ENCODE results near the gene MAP3K19.

Gene MAP3K19

DNA sequence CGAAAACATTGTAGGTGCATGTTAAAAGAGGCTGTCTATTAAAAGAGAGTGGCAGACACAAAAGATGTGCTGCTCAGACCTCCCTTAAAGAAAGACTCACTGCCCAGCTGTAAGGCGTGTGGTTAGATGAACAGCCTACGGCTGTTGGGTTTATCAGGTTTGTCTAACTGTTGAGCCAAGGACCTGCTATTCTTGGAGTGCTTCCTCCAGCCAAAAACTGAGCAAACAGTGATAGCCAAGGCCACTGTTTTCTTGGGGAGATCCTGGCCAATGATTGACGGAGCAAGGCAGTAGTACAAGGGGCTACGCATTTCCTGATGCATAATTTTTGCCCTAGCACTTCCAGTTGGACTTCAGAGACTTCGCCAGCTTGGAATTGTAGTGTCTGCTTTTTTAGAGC lies 3.4 kb upstream of the MAP3K19 start:
- TF ChIP-seq, protein P1, sequence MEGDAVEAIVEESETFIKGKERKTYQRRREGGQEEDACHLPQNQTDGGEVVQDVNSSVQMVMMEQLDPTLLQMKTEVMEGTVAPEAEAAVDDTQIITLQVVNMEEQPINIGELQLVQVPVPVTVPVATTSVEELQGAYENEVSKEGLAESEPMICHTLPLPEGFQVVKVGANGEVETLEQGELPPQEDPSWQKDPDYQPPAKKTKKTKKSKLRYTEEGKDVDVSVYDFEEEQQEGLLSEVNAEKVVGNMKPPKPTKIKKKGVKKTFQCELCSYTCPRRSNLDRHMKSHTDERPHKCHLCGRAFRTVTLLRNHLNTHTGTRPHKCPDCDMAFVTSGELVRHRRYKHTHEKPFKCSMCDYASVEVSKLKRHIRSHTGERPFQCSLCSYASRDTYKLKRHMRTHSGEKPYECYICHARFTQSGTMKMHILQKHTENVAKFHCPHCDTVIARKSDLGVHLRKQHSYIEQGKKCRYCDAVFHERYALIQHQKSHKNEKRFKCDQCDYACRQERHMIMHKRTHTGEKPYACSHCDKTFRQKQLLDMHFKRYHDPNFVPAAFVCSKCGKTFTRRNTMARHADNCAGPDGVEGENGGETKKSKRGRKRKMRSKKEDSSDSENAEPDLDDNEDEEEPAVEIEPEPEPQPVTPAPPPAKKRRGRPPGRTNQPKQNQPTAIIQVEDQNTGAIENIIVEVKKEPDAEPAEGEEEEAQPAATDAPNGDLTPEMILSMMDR (IDR thresholded peaks at IDR 0.05), result no peak

DNA sequence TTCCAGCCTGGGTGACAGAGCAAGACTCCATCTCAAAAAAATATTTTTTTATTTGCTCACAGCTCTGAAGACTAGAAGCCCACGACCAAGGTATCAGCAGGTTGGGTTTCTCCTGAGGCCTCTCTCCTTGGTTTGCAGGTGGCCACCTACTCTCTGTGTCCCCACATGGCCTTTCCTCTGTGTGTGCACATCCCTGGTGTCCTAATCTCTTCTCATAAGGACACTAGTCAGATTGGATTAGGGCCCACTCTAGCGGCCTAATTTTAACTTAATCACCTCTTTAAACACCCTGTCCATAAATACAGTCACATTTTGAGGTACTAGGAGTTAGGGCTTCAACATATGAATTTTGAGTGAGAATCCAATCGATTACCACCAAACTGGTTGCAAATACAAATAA lies 2.9 kb upstream of the MAP3K19 start:
- TF ChIP-seq, protein P1 (IDR thresholded peaks at IDR 0.05), result no peak

DNA sequence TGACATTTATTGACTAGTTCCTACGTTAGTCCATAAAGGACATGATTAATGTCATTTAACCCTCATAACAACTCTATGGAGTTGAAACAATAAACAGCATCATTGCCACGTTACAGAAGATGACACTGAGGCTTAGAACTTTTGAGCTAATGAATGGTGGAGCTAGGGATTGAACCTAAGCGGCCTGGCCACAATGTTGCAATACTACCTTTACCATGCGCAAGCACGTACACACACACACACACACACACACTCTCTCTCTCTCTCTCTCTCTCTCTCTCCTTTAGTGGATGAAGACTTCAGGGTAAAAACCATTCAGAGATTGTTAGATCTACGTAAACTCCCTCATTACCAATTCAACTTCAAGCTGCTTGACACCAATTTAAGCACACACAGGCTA lies 875 bp upstream of the MAP3K19 start:
- TF ChIP-seq, protein P1 (IDR thresholded peaks at IDR 0.05), result no peak

DNA sequence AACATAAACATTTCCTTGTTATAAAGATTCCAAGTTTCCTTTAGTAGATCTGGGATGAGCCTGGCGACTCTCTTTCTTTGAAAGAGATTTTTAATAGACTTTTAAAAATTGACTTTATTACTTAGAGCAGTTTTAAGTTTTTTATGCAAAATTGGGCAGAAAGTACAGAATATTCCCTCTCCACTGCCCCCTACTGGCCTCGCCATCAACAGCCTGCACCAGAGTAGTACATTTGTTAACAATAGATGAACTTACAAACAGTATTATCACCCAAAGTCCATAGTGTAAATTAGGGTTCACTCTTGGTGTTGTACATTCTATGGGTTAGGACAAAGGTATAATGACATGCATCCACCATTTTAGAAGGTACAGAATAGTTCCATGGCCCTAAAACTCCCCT lies 3.9 kb downstream of the MAP3K19 start:
- TF ChIP-seq, protein P1 (IDR thresholded peaks at IDR 0.05), result peak; percentile 64

DNA sequence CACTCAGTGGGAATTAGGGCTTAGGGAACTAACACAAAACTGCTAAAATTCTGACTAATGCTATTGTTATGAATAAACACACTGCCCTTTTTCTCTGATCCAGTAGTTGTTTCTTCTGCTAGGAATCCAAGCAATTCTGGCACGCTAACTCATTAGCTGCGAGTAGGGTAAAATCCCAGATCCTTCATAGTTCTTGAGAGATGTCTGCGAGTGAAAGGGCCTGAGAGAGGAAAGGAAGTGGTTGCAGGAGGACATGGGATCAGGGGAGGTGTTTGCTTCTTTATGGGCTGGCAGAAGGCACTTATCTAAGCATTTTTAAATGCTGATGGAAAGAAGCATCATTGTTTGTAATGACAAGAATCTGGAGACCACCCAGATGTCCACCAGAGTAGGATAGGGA lies 9.4 kb downstream of the MAP3K19 start:
- TF ChIP-seq, protein P1 (IDR thresholded peaks at IDR 0.05), result no peak

DNA sequence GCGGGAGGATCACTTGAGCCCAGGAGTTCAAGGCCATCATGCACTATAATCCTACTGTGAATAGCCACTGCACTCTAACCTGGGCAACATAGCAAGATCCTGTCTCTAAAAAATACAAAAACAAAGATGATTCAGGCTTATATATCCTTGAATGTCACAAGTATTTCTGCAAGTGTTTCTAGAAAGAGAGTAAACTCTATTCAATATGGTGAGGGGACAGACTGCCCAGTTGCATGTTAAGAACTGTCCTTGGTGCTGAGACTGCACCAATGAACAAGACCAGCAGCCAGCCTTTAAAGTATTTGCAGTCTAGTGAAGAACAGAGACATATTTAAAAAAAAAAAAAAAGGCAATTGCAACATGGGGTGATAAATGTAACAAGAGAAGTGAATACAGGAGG lies 16.4 kb downstream of the MAP3K19 start:
- TF ChIP-seq, protein P1 (IDR thresholded peaks at IDR 0.05), result no peak

DNA sequence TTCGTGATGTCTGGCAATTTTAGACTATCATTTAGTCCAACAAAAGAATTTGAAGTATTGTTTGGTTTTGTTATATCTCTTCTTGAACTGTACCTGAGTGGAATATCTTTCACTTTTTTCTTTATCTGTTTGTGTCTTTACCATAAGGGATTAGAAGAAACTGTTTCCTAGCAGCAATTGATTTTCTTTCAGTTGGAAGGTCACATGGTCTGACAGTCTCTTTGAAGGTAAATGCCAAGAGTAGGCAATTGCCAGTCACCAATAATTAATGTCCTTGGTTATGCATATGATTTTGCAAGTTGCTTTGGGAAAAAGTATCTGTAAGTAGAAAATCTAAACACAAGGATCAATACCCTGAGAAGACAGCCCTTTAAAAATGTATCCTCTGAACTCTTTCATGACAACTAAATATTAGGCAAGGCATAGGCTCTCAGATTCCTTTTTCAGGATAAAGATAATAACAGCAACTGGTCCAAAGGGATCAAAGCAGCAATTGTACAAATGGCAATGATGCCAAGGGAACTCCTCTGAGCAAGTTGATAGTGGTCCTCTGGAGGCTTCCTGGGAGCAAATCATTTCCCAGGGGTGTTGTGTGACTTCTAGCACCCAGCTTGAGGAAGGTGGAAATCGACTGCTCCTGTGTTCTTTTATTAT lies 17.6 kb downstream of the MAP3K19 start:
- TF ChIP-seq, protein P1 (IDR thresholded peaks at IDR 0.05), result no peak
